Measurements from ENCODE around the gene IDUA. TPM values are rescaled to one million over a fixed set of nuclear protein-coding genes. Genes with fewer than 3 reads are reported as not detected.
"Not testable (repeated sequence)": the region's sequence is repeated elsewhere in the genome, so short reads cannot be mapped to it uniquely, and the experiment has no call there.

Gene IDUA
- total and polyA plus RNA-seq, 7 donors, result 1.2 to 15.2 (median 7.3) TPM

- Histone ChIP-seq H3K36me3 (no peaks in the 10 kb centered on the region), H3K9me3 (no peaks in the 10 kb centered on the region), H3K4me3 (no peak overlapping the region), H3K27ac (no peak overlapping the region), H3K4me1 (peaks cover 0 to 25% (median 14%) of the 10 kb centered on the region in 4 donors), H3K27me3 (peaks cover 9 to 91% (median 51%) of the 10 kb centered on the region in 3 donors)
- WGBS, 2 donors, result 61 to 80% methylated on average over 15 of the region's 15 CpGs
- intact Hi-C loops (cut with DNase I), result no loop called here
- TF ChIP-seq POLR2AphosphoS5 (IDR thresholded peaks at IDR 0.05), result no peak
- no peak for TF ChIP-seq POLR2A (IDR thresholded peaks at IDR 0.05)
- TF ChIP-seq EP300 (IDR thresholded peaks at IDR 0.05), result no peak
- TF ChIP-seq CTCF (IDR thresholded peaks at IDR 0.05), result no peak
- DNase-seq, result peak; percentile 40
These were observed 65.4 kb downstream of the IDUA start for GRCh38 chr4:1052231-1052671.

GRCh38 chr4:1053080-1053661 is 66.3 kb downstream of the IDUA start:
- WGBS, 2 donors, result 48 to 67% methylated on average over 24 of the region's 24 CpGs
- H3K4me1 ChIP-seq, result peaks cover 0 to 19% (median 10%) of the 10 kb centered on the region in 4 donors
- H3K27ac ChIP-seq, result no peak overlapping the region
- no peak for TF ChIP-seq CTCF (IDR thresholded peaks at IDR 0.05)
- TF ChIP-seq EP300 (IDR thresholded peaks at IDR 0.05), result no peak
- TF ChIP-seq POLR2A (IDR thresholded peaks at IDR 0.05), result no peak
- TF ChIP-seq POLR2AphosphoS5 (IDR thresholded peaks at IDR 0.05), result peak in 1 of 4 donors; percentile 6
- H3K9me3 ChIP-seq, result no peaks in the 10 kb centered on the region
- no peak overlapping the region for H3K4me3 ChIP-seq
- DNase-seq, result peak; percentile 56
- H3K27me3 ChIP-seq, result peaks cover 9 to 94% (median 56%) of the 10 kb centered on the region in 3 donors
- intact Hi-C loops (cut with DNase I), result no loop called here
- H3K36me3 ChIP-seq, result no peaks in the 10 kb centered on the region

- H3K36me3 ChIP-seq; H3K9me3 ChIP-seq; H3K27ac ChIP-seq; DNase-seq; H3K4me3 ChIP-seq; intact Hi-C loops (cut with DNase I): not testable (repeated sequence)
- WGBS, 2 donors, result 65 to 80% methylated on average over 7 of the region's 7 CpGs
- peaks cover 12 to 94% (median 57%) of the 10 kb centered on the region in 3 donors for H3K27me3 ChIP-seq
- H3K4me1 ChIP-seq, result peaks cover 0 to 19% (median 10%) of the 10 kb centered on the region in 4 donors
These were observed 67.0 kb downstream of the IDUA start for GRCh38 chr4:1053891-1054290.

Other genes starting within 250 kb of the IDUA start
- 1 to 10 TPM in 1 of 4 donors, under 1 TPM in 3; 0.36 to 1.7 (median 0.45) TPM for gene CPLX1, start 160.9 kb upstream of the IDUA start, total RNA-seq
- gene CPLX1, start 160.9 kb upstream of the IDUA start, polyA plus RNA-seq, result 1 to 10 TPM in 2 of 3 donors, under 1 TPM in 1; 0.23 to 3.0 (median 2.8) TPM
- 100 to 1,000 TPM in 1 of 4 donors, 10 to 100 TPM in 3; 40.8 to 494 (median 60.4) TPM for gene GAK, start 54.7 kb upstream of the IDUA start, total RNA-seq
- gene GAK, start 54.7 kb upstream of the IDUA start, polyA plus RNA-seq, result 100 to 1,000 TPM; 124 to 276 (median 150) TPM
- gene TMEM175, start 54.6 kb upstream of the IDUA start, total RNA-seq, result 10 to 100 TPM; 19.3 to 42.6 (median 32.6) TPM
- 10 to 100 TPM in 2 of 3 donors, 1 to 10 TPM in 1; 4.6 to 34.5 (median 12.6) TPM for gene TMEM175, start 54.6 kb upstream of the IDUA start, polyA plus RNA-seq
- 1 to 10 TPM; 3.5 to 8.9 (median 5.1) TPM for gene DGKQ, start 13.5 kb upstream of the IDUA start, total RNA-seq
- gene DGKQ, start 13.5 kb upstream of the IDUA start, polyA plus RNA-seq, result 10 to 100 TPM; 19.8 to 26.2 (median 23.6) TPM
- gene SLC26A1, start 6.4 kb downstream of the IDUA start, total RNA-seq, result not detected
- 1 to 10 TPM in 1 of 3 donors, not detected in 2; 1.1 TPM for gene SLC26A1, start 6.4 kb downstream of the IDUA start, polyA plus RNA-seq
- 10 to 100 TPM in 1 of 4 donors, 1 to 10 TPM in 3; 6.1 to 10.0 (median 8.0) TPM for gene FGFRL1, start 24.6 kb downstream of the IDUA start, total RNA-seq
- gene FGFRL1, start 24.6 kb downstream of the IDUA start, polyA plus RNA-seq, result 10 to 100 TPM in 1 of 3 donors, 1 to 10 TPM in 2; 1.2 to 12.1 (median 3.0) TPM
- 10 to 100 TPM in 1 of 4 donors, 1 to 10 TPM in 3; 3.1 to 12.8 (median 6.8) TPM for gene RNF212, start 126.5 kb downstream of the IDUA start, total RNA-seq
- 1 to 10 TPM in 1 of 3 donors, under 1 TPM in 1, not detected in 1; 0.60 to 3.4 TPM for gene RNF212, start 126.5 kb downstream of the IDUA start, polyA plus RNA-seq
- 100 to 1,000 TPM in 1 of 4 donors, 10 to 100 TPM in 3; 33.6 to 165 (median 79.8) TPM for gene SPON2, start 185.5 kb downstream of the IDUA start, total RNA-seq
- gene SPON2, start 185.5 kb downstream of the IDUA start, polyA plus RNA-seq, result 10 to 100 TPM in 2 of 3 donors, 1 to 10 TPM in 1; 8.6 to 33.6 (median 25.2) TPM